GM19467 (cell line): ENCODE results near the gene DYNC1I1.
A peak's percentile ranks its signal among the peaks of the same experiment; 100 is the strongest.

ENCODE experiments used
- ATAC-seq: cut with Tn5 transposase; IDR thresholded peaks from one replicate; pipeline ENCODE4 v1.9.1; 2021; ENCODE audit warnings: mild to moderate bottlenecking, moderate library complexity; ENCODE audit not compliant: unreplicated experiment

DYNC1I1 gene

DNA sequence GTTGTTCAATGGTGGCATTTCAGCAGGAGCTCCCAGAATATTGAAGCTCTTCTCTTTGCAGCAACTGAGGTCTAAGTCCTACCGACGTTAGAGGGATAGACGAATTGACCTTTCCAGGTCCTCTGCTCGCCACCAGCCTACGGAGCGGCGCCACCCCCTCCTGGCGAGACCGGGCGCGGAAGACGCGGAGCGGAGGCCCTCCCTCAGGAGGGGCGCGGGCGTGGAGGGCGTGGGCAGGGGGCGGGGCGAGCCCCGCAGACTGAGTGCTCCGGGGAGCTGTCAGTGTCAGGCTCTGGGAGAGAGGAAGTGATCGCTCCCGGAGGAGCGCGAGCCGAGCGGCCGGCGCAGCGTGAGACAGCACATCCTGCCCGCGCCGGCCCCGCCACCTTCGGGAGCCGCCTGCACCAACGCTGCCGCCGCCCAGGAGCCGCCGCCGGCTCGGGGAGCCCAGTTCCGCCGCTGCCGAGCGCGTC is at the start of gene DYNC1I1:
TSS of gene DYNC1I1 (plus strand) at position 257 of the 473 bp plus-strand sequence. CDS start 32,176 bp downstream, outside the sequence.
- ATAC-seq, result peak; percentile 96

DNA sequence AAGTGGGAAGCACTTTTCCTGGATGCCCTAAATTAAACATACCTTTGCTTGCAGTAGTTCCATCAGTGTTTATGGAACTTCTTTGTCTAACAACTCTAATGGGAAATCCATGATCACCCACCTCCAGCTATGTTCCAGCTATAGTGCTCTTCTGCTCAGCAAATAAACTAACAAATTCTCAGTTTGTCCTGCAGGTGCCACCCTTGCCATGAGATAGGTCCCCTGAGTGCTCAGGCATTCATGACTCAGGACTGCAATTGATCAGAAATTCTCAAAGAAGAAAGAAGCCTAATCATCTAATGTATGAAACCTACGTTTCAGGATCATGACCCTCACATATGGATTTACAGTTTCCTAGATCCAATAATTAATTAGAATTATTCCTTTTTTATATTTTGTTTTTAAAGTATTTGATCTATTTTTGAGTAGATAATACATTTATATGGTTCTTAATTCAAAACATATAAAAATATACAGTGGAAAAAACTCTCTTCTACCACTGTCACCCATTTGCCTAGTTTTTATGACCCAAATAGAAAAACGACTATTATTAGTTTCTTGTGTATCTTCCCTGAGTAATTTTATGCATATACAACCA is 48.7 kb upstream of the DYNC1I1 start:
- ATAC-seq, result peak; percentile 55

DNA sequence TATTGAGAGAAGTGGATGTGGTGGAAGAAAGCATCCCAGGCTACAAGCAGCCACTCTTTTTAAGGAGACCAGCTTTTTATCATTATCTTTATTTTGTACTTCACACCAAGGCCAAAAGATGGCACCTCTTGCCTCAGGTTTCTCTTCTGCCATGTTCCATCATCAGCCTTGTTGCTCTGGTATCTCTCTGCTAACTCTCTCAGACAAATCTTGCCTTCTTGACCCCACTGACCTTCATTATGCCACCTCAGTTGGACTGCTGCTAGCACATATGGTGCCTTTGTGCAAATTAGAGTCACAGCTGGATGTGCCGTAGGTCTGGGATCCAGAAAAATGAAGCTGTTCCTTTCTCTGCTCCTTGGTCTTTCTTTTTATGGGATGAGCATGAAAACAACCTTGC is 47.1 kb upstream of the DYNC1I1 start:
- ATAC-seq, result no peak

DNA sequence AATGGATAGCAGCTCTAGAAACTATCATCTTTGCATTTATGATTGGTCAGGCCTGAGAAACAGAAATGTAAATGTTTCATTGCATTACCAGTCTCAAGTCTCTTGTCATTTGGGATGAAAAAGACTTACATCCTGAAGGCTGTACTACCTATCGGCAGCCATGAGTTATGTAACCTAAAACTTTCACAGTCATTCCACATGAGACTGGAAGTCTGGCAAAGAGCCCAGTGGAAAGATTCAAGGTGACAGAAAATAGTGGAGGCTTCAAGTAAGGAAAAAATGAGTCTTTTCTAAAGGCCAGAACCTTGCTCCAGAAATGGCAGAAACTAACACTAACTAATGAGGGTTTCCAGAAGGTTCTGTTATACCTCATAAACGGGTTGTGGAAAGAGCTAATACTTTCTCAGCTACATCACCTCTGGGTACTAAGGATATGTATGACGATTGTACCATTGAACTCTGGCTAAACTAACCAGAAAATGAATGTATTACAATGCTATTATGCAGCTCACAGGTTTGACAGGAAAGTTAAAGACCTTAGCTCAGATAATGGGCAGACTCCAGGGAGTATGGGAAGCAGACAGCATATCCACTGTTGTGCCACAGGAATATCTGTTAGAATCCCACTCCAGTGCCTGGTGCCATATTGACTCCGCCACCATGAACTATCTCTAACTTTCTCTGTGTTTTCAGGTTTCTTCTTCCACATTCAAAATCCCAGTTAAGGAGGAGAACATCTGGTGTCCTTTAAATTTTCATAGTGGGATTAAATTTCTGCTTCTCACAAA is 41.7 kb upstream of the DYNC1I1 start:
- ATAC-seq, result no peak

DNA sequence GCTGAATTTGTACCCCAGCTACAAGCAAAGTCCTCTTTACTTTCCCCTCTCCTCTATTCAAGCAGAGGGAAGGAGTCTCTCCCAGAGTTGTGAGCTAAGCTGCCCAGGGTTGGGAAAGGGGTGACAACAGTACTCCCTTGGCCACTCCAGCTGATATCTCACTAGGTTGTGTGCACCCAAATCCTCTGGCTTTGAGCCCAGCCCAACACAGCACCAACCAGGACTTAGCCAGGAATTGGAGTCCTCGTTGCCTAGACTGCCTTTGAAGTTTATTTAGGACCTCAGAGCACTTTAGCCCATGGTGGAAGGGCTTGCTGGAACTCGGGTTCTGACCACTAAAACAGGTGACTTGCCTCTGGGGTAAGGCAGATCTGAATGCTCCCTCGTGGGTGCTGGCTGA is 35.7 kb upstream of the DYNC1I1 start:
- no peak for ATAC-seq

DNA sequence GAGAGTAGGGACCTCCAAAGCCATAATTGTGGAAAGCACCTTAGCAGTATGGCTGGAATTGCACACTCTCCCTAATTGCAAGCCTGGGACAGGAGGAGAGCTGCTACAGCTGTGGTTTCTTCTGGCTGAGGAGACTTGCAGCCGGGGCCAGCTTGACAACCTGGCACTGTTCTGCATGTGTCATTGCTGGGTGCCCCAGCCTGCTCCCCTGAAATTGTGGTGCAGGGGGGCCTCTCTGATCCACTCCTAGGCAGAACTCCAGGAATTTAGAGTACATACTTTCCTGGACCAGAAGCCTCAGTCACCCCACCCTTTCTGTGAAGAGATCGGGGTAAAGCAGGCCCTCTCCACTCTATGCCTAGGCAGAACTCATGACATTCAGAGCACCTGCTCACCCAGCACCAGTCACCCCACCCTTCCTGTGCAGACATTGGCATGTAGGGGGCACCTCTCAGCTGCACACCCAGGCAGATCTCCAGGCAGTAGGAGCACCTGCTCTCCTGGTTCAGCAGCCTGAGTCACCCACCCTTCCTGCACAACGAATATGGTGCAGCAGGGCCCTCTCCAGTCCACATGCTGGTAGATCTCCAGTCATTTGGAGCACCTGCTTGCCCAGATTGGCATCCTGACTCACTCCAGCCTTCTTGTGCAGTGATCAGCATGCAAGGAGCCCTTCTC is 34.4 kb upstream of the DYNC1I1 start:
- ATAC-seq, result no peak

DNA sequence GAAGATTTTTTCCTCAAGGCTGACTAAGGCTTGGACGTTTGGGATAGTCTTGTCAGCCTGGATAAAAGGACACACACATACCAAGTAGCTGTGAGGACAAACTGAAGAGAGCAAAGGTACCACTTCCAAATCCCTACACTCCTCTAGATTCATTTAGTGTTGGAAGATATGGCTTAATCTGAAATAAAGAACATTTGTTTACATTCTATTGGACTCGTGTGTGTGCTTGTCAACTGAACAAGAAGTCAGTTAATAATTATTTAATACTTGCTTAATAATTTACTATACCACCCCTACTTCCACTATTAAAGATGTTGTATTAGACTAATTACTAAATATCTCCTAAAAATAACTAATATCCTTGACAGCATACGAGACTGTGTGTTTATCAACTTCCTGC is 23.3 kb upstream of the DYNC1I1 start:
- no peak for ATAC-seq

DNA sequence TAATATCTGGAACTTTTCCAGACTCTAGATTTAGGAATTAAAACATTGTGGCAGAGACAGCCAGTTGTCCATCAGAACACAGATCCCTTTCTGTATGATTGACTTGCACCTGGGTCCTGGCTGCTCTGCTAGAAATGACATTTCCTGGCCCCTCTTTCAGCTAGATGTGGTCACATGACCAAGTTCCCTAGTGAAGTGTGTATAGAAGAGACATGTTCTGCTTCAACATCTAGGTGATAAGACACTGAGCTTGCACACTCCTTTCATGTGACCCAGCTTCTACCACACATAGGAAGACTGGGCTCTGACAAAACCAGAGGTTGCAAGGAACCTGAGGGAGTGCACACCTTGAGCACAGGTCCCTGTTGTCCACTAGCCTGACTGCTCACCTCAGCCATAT is 22.8 kb upstream of the DYNC1I1 start:
- ATAC-seq, result no peak

DNA sequence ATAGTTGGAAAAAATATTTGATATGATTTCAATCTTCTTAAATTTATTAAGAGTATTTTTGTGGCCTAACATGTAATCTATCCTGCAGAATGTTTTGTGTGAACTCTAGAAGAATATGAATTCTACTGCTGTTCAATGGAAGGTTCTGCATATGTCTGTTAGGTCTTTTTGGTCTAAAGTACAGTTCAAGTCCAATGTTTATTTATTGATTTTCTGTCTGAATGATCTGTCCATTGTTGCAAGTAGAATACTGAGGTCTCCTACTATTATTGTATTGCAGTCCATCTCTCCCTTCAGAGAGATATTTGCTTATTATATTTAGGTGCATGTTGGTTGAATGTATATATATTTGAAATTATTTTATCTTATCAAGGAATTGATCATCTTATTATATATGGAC is 18.9 kb upstream of the DYNC1I1 start:
- no peak for ATAC-seq

DNA sequence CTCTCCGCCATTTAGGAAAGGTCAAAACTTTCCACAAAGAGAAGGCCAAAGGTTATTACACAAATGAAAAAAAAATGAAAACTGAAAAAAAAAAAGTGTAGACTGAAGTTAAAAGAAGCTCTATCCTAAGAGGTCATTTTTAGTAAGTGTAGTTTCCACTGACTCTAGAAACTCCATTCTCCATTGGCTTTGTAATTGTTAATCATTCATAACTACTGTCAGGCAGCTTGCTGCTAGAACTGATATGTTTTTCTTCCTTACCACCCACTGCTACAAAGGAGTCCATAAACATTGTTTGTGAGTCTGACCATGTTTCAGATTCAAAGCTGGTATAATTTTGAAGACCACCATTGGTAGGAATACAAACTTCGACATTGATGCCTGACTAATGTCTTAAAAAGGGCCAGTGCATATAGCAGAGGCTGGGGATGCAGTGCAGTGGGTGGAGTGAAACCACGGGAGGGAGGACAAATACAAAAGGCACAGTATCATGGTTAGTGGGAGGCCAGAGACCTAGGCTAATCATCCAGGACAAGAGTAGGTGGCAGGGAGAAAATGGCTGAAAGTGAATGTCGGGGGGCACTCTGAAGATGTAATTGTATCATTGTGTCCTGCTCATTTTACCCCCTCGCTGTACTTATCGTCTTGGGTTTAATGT is 16.9 kb upstream of the DYNC1I1 start:
- ATAC-seq, result no peak

DNA sequence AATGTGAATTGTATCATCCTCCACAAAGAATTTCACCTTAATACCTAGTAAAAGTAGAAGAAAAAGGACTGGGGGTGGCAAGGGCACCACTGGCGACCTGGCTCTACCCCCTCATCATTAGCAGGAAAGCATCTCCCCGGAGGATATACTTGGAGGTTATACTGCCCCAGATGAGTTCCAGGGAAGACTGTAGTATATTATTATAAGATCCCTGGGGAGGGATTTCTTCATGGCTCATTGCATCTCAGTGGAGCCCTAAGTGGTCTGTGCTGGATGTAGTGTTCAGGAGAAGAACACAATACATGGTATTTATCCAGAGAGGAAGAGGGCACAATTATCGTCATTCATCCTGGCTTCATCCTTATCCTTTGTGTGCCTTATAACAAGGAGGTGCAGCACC is 14.2 kb upstream of the DYNC1I1 start:
- no peak for ATAC-seq

DNA sequence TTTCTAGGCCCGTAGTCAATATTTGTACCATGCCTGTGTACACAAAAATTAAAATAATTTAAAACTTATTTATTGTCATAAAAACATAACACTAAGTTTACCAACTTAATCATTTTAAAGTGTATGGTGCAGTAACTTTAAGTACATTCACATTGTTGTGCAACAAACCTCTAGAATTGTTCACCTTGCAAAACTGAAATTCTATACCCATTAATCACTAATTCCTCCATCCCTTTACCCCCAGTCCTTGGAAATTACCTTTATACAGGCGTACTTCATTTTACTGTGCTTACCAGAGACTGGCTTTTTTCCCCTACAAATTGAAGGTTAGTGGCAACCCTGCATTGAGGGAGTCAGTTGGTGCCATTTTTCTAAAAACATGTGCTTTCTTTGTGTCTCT is 6.3 kb upstream of the DYNC1I1 start:
- no peak for ATAC-seq

DNA sequence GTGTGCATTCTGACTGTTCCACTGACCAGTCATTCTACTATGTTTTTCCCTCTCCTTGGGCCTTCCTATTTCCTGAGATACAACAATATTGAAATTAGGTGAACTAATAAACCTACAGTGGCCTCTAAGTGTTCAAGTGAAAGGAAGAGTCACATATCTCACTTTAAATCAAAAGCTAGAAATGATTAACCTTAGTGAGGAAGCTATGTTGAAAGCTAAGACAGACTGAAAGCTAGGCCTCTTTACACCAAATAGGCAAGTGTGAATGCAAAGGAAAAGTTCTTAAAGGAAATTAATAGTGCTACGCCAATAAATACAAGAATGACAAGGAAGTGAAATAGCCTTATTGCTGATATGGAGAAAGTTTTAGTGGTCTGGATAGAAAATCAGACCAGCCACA is 5.7 kb upstream of the DYNC1I1 start:
- peak; percentile 83 for ATAC-seq

DNA sequence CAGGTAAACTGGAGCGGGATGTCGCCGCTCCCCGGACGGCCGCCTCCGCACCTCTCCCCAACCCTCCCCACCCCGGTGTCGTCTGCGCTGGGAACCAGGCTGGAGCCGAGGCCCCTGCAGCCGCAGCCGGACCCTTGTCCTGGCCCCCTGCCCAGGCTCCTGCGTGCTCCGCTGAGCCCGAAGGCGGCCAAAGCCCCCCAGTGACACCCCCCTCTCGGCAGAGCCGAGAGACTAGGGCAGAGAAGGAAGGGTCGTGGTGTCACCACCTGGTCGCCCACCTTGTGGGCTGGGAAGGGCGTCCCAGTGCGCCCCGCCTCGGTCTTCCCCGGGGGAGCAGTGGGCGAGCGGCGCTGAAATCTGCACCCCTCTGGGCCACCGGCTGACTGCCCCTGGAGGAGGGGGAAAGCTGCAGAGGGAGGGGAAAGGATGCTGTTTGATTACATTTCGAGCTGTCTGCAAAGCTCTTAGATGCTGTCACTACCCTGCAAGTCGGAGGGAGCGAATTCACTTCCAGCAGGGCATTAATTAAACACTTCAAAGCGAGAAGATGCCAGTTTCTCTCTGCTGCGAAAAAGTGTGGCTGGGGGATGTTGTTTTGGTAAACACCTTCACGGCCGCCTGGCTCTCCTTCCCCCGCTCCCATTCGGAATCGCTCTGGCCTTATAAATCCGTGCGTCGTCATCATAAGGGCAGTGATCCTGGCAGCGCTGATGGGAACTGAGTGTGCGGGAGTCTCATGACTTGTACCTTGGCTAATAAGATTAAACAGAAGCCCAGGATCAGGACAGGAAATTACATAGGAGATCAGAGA is 622 bp downstream of the DYNC1I1 start:
- peak; percentile 9 for ATAC-seq

DNA sequence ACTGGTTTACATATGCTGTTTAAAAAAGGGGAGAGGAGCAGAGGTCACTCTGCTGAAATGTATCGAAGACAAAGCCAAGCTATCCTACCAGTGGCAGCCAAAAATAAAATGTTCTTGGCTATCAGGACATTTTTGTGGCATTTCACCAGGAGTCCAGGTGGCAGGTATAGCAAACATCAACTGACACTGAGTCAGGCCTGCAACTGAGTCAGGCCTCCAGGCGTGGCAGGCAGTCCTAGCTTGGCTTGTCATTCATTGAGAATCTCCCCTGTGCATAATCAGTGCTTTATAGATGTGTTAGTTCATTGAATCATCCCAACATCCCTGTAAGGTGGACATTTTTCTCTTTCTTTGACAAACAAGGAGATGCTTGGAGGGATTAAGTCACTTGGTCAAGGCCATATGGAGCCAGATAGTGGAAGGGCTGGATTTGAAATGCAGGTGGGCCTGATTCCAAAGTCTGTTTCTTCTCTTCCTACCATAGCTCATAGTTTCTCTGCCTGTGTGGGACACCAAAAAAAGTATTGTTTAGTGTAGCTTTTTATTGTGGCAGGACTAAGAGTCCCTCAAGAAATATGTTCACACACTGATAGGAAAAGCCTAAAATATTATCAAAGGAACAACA is 4.3 kb downstream of the DYNC1I1 start:
- no peak for ATAC-seq

DNA sequence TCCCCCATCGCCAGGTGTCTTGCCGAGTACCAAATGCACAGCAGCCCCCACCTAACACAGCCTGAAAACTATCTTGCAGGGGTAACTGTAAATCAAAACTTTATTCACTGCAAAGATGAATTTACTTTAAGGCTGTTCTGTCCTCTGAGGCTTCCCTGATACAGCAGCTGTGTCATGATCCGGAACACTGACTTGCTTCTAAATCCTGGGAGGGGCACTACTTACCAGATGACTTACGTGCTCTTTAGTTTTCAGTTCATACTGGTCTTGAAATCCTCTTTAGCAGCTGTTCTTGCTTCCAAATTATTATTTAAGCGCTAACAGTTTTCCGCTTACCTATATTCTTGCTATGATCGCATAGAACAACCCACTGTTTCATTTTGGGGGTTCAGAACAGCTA is 4.9 kb downstream of the DYNC1I1 start:
- no peak for ATAC-seq

DNA sequence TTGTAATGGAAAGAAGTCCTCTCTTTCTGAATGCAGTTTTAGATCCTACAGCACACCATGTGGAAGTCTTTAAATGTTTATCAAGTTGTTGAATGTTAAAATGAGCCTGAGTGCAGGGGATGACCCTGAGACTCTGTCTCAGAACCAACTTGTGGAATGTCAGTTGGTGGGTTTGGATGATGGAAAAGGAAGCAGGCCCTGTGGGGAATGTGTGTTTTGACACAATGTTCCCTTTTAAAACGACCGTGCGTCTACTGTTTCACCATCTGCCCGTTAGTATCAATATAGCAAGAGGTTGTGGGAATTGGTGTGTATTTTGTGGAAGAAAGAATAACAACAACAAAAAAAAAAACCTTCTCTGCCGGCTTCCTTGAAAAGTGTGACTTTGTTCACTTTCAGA is 8.3 kb downstream of the DYNC1I1 start:
- no peak for ATAC-seq

DNA sequence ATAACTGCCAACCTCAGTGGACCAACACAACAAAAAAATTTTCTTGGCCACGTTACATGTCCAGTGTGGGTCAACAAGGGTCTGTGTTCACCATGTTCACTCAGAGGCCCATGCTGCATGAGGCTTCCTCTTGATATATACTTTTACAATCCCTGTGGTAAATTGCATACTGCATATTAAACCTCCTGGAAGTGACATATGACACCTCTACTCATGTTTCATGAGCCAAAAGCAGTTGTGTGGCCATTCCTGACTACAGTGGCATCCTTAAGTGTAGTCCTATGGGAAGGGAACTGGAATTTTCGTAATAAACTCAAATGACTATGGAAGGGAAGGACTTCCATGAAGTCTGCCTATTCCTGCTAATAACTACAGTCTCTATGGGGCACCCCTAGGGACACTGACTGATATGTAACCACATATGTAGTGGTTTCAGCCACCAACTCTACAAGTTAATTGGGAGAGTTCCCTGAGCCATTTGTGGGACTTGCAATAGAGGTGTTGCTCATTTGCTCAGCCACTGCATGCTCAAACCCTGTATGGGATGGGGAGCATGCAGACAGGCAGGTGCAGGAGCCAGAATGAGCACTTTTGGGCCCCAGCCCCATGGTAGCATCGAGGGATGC is 9.7 kb downstream of the DYNC1I1 start:
- ATAC-seq, result no peak

DNA sequence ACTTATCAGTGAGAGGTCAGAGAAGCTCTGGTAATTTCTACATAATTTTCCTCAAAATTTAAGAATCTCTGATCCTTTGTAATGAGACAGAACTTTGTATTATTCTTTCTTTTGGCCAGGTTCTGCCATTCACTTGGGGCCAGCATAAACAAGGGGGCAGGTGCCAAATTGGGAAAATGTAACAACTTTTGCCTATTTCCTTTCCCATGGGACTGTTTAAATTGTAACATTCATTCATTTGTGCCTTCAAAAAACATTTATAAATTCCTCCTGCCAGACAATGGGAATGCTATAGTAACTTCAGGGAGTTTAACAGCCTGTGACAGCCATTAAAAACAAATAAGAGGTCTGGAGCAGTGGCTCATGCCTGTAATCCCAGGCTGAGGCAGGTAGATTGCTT is 12.4 kb downstream of the DYNC1I1 start:
- no peak for ATAC-seq

DNA sequence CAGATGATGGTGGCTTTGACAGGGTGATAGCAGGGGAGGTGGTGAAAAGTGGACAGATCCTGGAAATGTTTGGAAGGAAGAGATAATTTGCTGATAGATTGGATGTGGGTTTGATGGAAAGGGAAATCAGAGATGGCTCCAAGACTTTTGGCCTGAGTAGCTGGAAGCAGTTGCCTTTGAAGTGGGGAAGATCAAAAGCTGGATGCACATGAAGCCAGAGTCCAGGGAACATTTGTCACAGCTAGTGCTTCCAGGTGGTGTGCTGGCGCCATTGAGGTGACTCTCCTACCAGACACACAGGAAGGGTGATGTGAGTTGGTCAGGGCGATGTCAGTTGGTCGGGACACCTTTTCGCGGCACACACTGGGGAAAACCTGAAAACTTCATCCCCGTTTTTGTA is 15.9 kb downstream of the DYNC1I1 start:
- ATAC-seq, result no peak
